Mesendoderm (in vitro differentiated cells): Measurements from ENCODE around the gene TTLL1. TPM values are rescaled to one million over a fixed set of nuclear protein-coding genes. Genes with fewer than 3 reads are reported as not detected.
A peak's percentile ranks its signal among the peaks of the same experiment; 100 is the strongest.

Source experiments
- DNase-seq: peaks from one replicate; pipeline ENCODE4 v3.0.0; 2013
- H2AK5ac ChIP-seq: 2 replicates; pipeline ENCODE4 v1.6.1; 2013; ENCODE audit warnings: low read length, inconsistent platforms
- H2BK120ac ChIP-seq: 2 replicates; pipeline ENCODE4 v1.6.1; 2013; ENCODE audit warnings: low read depth, mild to moderate bottlenecking, low read length, moderate library complexity, mixed read lengths
- H2BK15ac ChIP-seq: replicated peaks from 2 replicates; pipeline ENCODE4 v1.6.1; 2013; ENCODE audit warnings: low read depth, mild to moderate bottlenecking, moderate library complexity
- H2BK5ac ChIP-seq: 2 replicates; pipeline ENCODE4 v1.6.1; 2013; ENCODE audit warnings: low read length, inconsistent platforms
- H3K18ac ChIP-seq: 2 replicates; pipeline ENCODE4 v1.6.1; 2013; ENCODE audit warnings: mild to moderate bottlenecking, low read length, mixed read lengths
- H3K23ac ChIP-seq: one replicate; pipeline ENCODE4 v1.6.1; 2013; ENCODE audit warnings: low read length
- H3K27ac ChIP-seq: 2 replicates; pipeline ENCODE4 v1.5.1; 2013; ENCODE audit warnings: low read depth, mild to moderate bottlenecking, inconsistent platforms, low read length, moderate library complexity
- H3K27me3 ChIP-seq: 2 replicates; pipeline ENCODE4 v1.6.1; 2013; ENCODE audit warnings: low read length, control low read depth, mild to moderate bottlenecking, inconsistent platforms; ENCODE audit not compliant: insufficient read depth, poor library complexity
- H3K36me3 ChIP-seq: 2 replicates; pipeline ENCODE4 v1.6.1; 2013; ENCODE audit warnings: low read length, inconsistent platforms; ENCODE audit not compliant: control insufficient read depth, insufficient read depth
- H3K4ac ChIP-seq: one replicate; pipeline ENCODE4 v1.6.1; 2013; ENCODE audit warnings: low read depth, mild to moderate bottlenecking, low read length, moderate library complexity
- H3K4me1 ChIP-seq: 2 replicates; pipeline ENCODE4 v1.6.1; 2013; ENCODE audit warnings: low read depth, low read length, inconsistent platforms; ENCODE audit not compliant: control insufficient read depth
- H3K4me2 ChIP-seq: 2 replicates; pipeline ENCODE4 v1.6.1; 2013; ENCODE audit warnings: low read length
- H3K4me3 ChIP-seq: 2 replicates; pipeline ENCODE4 v1.5.1; 2013; ENCODE audit warnings: mild to moderate bottlenecking, low read length
- H3K56ac ChIP-seq: one replicate; pipeline ENCODE4 v1.6.1; 2013; ENCODE audit warnings: low read length
- H3K79me1 ChIP-seq: 2 replicates; pipeline ENCODE4 v1.6.1; 2013; ENCODE audit warnings: low read length, inconsistent platforms
- H3K79me2 ChIP-seq: 2 replicates; pipeline ENCODE4 v1.6.1; 2013; ENCODE audit warnings: mild to moderate bottlenecking, low read length; ENCODE audit not compliant: control insufficient read depth, insufficient read depth
- H3K9ac ChIP-seq: 2 replicates; pipeline ENCODE4 v1.6.1; 2013; ENCODE audit warnings: low read length, inconsistent platforms
- H4K5ac ChIP-seq: one replicate; pipeline ENCODE4 v1.6.1; 2013; ENCODE audit warnings: low read length
- H4K8ac ChIP-seq: one replicate; pipeline ENCODE4 v1.6.1; 2013; ENCODE audit warnings: low read depth, mild to moderate bottlenecking, control low read depth, low read length, moderate library complexity
- WGBS: extraction: QIAGEN DNeasy Blood & Tissue Kit; methylation state at CpG from one replicate; pipeline ENCODE4 v1.1.7; 2013; ENCODE audit warnings: low lambda C conversion rate, missing lambda C conversion rate; ENCODE audit not compliant: insufficient coverage; ENCODE audit errors: extremely low coverage; 5-methylcytosine and 5-hydroxymethylcytosine counted together
- polyA plus RNA-seq, 2 experiments: library from polyadenylated mRNA; stranded (reverse); fragments of 200-250 nt; gene quantifications; one replicate each; pipeline ENCODE4 v1.2.3, GENCODE V29; 2013

The TTLL1 gene
- 2.2 TPM for polyA plus RNA-seq (2013, experiment 1 of 2)
- polyA plus RNA-seq (2013, experiment 2 of 2): 2.0 TPM

- H3K4me2 ChIP-seq: peak within 1 kb of the TSS; percentile 82
- peak within 1 kb of the TSS; percentile 87 for H3K18ac ChIP-seq
- WGBS: no CpG with 5 or more reads among the region's 64 CpGs
- H3K36me3 ChIP-seq: no peaks in the 10 kb centered on the region
- peak within 1 kb of the TSS; percentile 96 for H4K8ac ChIP-seq
- no peak within 1 kb of the TSS for H3K27ac ChIP-seq
- no peaks in the 10 kb centered on the region for H3K27me3 ChIP-seq
- no peaks in the 10 kb centered on the region for H3K79me1 ChIP-seq
- H3K23ac ChIP-seq: peak within 1 kb of the TSS; percentile 57
- peak within 1 kb of the TSS; percentile 65 for H3K4me3 ChIP-seq
- H2BK5ac ChIP-seq: no peak within 1 kb of the TSS
- no peak within 1 kb of the TSS for H4K5ac ChIP-seq
- peak within 1 kb of the TSS; percentile 80 for H3K9ac ChIP-seq
- H3K4me1 ChIP-seq: no peaks in the 10 kb centered on the region
- DNase-seq: peak; percentile 94
- H2AK5ac ChIP-seq: no peak within 1 kb of the TSS
- no peak within 1 kb of the TSS for H3K4ac ChIP-seq
- peak within 1 kb of the TSS; percentile 94 for H3K56ac ChIP-seq
- no peaks in the 10 kb centered on the region for H3K79me2 ChIP-seq
- H2BK15ac ChIP-seq: no peak within 1 kb of the TSS
- H2BK120ac ChIP-seq: no peak within 1 kb of the TSS
These were observed at the start of gene TTLL1 for GRCh38 chr22:43088984-43089717. Gene TTLL1 (minus strand): TSS chr22:43089391. CDS start chr22:43075586, 13,805 bp downstream.

DNA sequence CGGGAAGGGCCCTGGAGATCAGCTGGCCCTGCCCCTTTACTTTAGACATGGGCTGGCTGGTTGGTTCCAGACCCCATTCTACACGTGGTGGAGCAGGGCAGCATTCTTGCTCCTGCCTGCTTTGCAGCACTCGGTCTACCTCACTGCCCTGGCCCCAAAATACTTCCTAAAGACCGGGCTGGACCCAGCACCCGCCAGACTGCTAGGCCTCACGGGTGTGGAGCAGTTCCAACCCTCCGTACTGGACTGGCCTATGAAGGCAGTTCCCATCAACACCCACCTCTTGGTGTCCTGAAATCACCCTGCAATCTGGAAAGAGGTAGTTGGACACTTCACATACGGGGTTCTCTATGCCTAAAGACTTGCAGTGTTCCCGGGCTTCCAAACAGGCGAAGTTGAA is 47.6 kb upstream of the TTLL1 start:
- Histone ChIP-seq H3K4ac (no peak overlapping the region), H3K4me3 (no peak overlapping the region), H3K79me2 (no peaks in the 10 kb centered on the region), H3K4me2 (no peak overlapping the region), H3K36me3 (peaks cover 7% of the 10 kb centered on the region), H4K8ac (no peak overlapping the region), H3K79me1 (peaks cover 1% of the 10 kb centered on the region), H2BK5ac (no peak overlapping the region), H3K23ac (no peak overlapping the region), H2BK15ac (no peak overlapping the region), H3K27me3 (no peaks in the 10 kb centered on the region), H3K56ac (no peak overlapping the region), H3K9ac (no peak overlapping the region), H3K27ac (no peak overlapping the region), H4K5ac (no peak overlapping the region), H3K18ac (no peak overlapping the region), H2BK120ac (no peak overlapping the region), H3K4me1 (no peaks in the 10 kb centered on the region), H2AK5ac (no peak overlapping the region)
- no peak for DNase-seq
- WGBS: no CpG with 5 or more reads among the region's 10 CpGs

DNA sequence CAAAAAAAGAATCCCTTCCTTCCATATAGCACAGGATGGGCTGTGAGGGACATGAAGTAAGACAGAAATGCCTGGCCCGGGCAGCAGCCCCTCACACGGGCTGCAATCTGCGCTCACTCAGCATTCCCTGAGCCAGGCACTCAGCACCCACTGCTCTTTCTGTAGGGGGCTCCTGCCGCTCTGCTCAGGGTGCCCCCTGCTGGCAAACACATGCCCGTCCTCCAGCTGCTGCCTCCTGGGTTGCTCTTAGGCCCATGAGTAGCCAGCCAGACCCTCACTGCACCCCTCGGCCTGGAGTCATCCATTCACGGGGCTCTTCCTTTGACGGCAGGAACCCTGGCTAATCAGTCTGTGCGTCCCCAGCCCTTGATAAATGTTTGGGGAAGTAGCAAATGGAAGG is 47.1 kb upstream of the TTLL1 start:
- Histone ChIP-seq H4K8ac (no peak overlapping the region), H3K23ac (no peak overlapping the region), H2AK5ac (no peak overlapping the region), H3K18ac (no peak overlapping the region), H2BK120ac (no peak overlapping the region), H3K79me1 (peaks cover 1% of the 10 kb centered on the region), H4K5ac (no peak overlapping the region), H3K36me3 (peaks cover 7% of the 10 kb centered on the region), H2BK15ac (no peak overlapping the region), H3K4me3 (no peak overlapping the region), H3K27me3 (no peaks in the 10 kb centered on the region), H3K27ac (no peak overlapping the region), H2BK5ac (no peak overlapping the region), H3K4me1 (no peaks in the 10 kb centered on the region), H3K9ac (no peak overlapping the region), H3K56ac (no peak overlapping the region), H3K79me2 (no peaks in the 10 kb centered on the region), H3K4ac (no peak overlapping the region), H3K4me2 (no peak overlapping the region)
- DNase-seq: peak; percentile 62
- no CpG with 5 or more reads among the region's 9 CpGs for WGBS

DNA sequence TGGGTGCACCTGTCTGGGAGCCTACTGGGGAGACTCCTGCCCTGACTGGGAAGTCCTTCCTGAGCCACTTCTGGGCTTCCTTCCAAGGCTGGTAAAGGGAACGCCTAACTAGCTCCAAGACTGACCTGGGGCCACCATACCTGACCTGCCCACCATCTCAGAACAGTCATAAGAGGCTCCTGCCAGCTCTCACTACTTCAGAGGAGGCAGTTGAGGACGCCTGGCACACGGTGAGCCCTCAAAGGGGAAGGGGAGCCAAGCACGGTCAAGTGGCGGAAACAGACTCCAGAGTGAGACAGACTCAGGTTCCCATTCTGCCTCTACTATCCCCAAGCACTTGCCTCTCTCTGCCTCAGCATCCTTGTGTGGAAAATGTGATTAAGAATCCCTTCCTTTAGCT is 46.4 kb upstream of the TTLL1 start:
- Histone ChIP-seq H3K9ac (no peak overlapping the region), H2BK120ac (no peak overlapping the region), H3K23ac (no peak overlapping the region), H3K79me2 (no peaks in the 10 kb centered on the region), H3K4me2 (no peak overlapping the region), H3K79me1 (no peaks in the 10 kb centered on the region), H3K4me3 (no peak overlapping the region), H3K27ac (no peak overlapping the region), H3K18ac (no peak overlapping the region), H3K4me1 (no peaks in the 10 kb centered on the region), H3K4ac (no peak overlapping the region), H3K56ac (no peak overlapping the region), H4K8ac (no peak overlapping the region), H4K5ac (no peak overlapping the region), H3K27me3 (no peaks in the 10 kb centered on the region), H3K36me3 (peaks cover 5% of the 10 kb centered on the region), H2BK15ac (no peak overlapping the region), H2AK5ac (no peak overlapping the region), H2BK5ac (no peak overlapping the region)
- no peak for DNase-seq
- WGBS: no CpG with 5 or more reads among the region's 5 CpGs

DNA sequence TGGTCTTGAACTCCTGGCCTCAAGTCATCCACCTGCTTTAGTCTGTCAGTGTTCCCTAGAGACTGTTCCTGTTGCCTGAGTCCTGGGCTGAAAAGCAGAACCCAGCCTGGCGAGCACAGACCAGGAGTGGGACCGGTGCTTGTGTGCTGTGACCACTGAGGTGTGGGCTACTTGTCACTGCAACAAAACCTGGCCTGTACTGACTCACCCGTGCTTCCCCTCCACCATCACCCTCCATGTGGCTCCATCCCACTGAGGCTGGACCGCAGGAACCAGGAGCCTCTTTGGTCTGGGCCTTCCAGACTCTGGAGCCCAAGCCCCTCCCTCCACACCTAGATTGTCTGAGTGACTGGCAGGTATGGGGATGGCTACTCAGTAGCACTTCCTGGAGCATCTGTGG is 45.4 kb upstream of the TTLL1 start:
- Histone ChIP-seq H3K27ac (no peak overlapping the region), H3K36me3 (peaks cover 2% of the 10 kb centered on the region), H2BK120ac (no peak overlapping the region), H3K4me2 (no peak overlapping the region), H4K8ac (no peak overlapping the region), H3K79me1 (no peaks in the 10 kb centered on the region), H3K56ac (no peak overlapping the region), H3K4me1 (no peaks in the 10 kb centered on the region), H3K4ac (no peak overlapping the region), H3K23ac (no peak overlapping the region), H3K79me2 (no peaks in the 10 kb centered on the region), H2AK5ac (no peak overlapping the region), H4K5ac (no peak overlapping the region), H2BK5ac (no peak overlapping the region), H3K27me3 (no peaks in the 10 kb centered on the region), H3K9ac (no peak overlapping the region), H3K18ac (no peak overlapping the region), H3K4me3 (no peak overlapping the region), H2BK15ac (no peak overlapping the region)
- no peak for DNase-seq
- WGBS: no CpG with 5 or more reads among the region's 4 CpGs

DNA sequence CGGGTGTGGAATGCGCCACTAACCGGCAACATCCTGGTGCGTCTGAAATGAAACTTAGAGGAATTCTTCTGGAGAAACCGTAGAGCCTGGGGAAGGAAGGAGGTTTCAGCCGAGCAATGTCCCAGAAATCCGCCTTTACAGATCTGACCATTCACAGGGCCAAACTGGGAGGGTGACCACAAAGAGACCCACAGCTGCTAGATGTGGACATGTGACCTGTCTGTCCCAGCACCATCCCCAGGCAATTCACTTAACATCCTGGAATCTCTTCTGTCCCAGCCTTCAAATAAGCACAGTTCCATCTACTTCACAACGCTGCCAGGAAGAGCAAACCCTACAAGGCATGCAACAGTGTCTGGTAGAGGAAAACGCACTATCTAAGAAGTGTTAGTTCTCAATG is 44.2 kb upstream of the TTLL1 start:
- Histone ChIP-seq H3K79me2 (no peaks in the 10 kb centered on the region), H3K18ac (no peak overlapping the region), H3K9ac (no peak overlapping the region), H3K79me1 (no peaks in the 10 kb centered on the region), H4K8ac (no peak overlapping the region), H3K4me1 (no peaks in the 10 kb centered on the region), H3K27me3 (no peaks in the 10 kb centered on the region), H2AK5ac (no peak overlapping the region), H3K4me2 (no peak overlapping the region), H3K56ac (no peak overlapping the region), H3K4ac (no peak overlapping the region), H3K23ac (no peak overlapping the region), H2BK5ac (no peak overlapping the region), H2BK120ac (no peak overlapping the region), H3K4me3 (no peak overlapping the region), H2BK15ac (no peak overlapping the region), H3K36me3 (peaks cover 2% of the 10 kb centered on the region), H3K27ac (no peak overlapping the region), H4K5ac (no peak overlapping the region)
- WGBS: no CpG with 5 or more reads among the region's 9 CpGs
- DNase-seq: no peak
